Activated T-helper 1 cell treated with anti-CD3 and anti-CD28 coated beads, Interleukin-12 subunit alpha, Interleukin-12 subunit beta, Interleukin-2, Interleukin-4 antibody, amounts not matched to agents 30 ng/mL and 10 ng/mL and 1 ng/mL, durations not matched to agents 14 hours and 24 hours and 36 hours (primary cell): Measurements from ENCODE around the gene MOV10L1. TPM values are rescaled to one million over a fixed set of nuclear protein-coding genes. Genes with fewer than 3 reads are reported as not detected.

Experiments used
- DNase-seq: peaks from one replicate; pipeline ENCODE4 v3.0.0; 2021; ENCODE audit warnings: low spot score
- H3K27ac Mint-ChIP-seq: one replicate; pipeline ENCODE4 v1.8.0; 2021; ENCODE audit warnings: mild to moderate bottlenecking, mixed read lengths
- H3K27me3 Mint-ChIP-seq: one replicate; pipeline ENCODE4 v1.8.0; 2022; ENCODE audit warnings: mild to moderate bottlenecking, moderate library complexity, mixed read lengths; ENCODE audit not compliant: insufficient read depth
- H3K36me3 Mint-ChIP-seq: one replicate; pipeline ENCODE4 v1.8.0; 2021; ENCODE audit warnings: low read depth, mixed read lengths
- H3K4me1 Mint-ChIP-seq: one replicate; pipeline ENCODE4 v1.8.0; 2021; ENCODE audit warnings: low read depth, mixed read lengths
- H3K4me3 Mint-ChIP-seq: one replicate; pipeline ENCODE4 v1.8.0; 2021; ENCODE audit warnings: mild to moderate bottlenecking, moderate library complexity, mixed read lengths
- H3K9me3 Mint-ChIP-seq: one replicate; pipeline ENCODE4 v1.8.0; 2021; ENCODE audit warnings: mixed read lengths
- intact Hi-C: fragments of 100-400 bp; cut with micrococcal nuclease; formaldehyde crosslinking; loops from one replicate; pipeline ENCODE4 v1.15.1; 2024
- total RNA-seq: library from RNA; stranded (reverse); gene quantifications from 2 replicates; pipeline ENCODE4 v1.2.3, GENCODE V29; 2022

MOV10L1 gene
- total RNA-seq, 1 donor from 2014 or later: not detected

GRCh38 chr22:50112151-50113118, 22.6 kb downstream of the MOV10L1 start:
- no peaks in the 10 kb centered on the region for H3K36me3 Mint-ChIP-seq
- no peaks in the 10 kb centered on the region for H3K9me3 Mint-ChIP-seq
- peaks cover 8% of the 10 kb centered on the region for H3K27me3 Mint-ChIP-seq
- H3K4me1 Mint-ChIP-seq: peaks cover 13% of the 10 kb centered on the region
- no peak overlapping the region for H3K4me3 Mint-ChIP-seq
- intact Hi-C loops: loop anchor here (1.0 kb wide), 1 partner anchor 8 kb away; no protein-coding TSS in a partner anchor
- DNase-seq: no peak
- no peak overlapping the region for H3K27ac Mint-ChIP-seq

- Mint-ChIP-seq H3K36me3 (no peaks in the 10 kb centered on the region), H3K27ac (no peak overlapping the region), H3K9me3 (no peaks in the 10 kb centered on the region), H3K4me3 (no peak overlapping the region), H3K27me3 (peaks cover 13% of the 10 kb centered on the region), H3K4me1 (peaks cover 13% of the 10 kb centered on the region)
- intact Hi-C loops: no loop called here
- no peak for DNase-seq
Observed at GRCh38 chr22:50114221-50115021, 24.6 kb downstream of the MOV10L1 start.

GRCh38 chr22:50115693-50116092, 25.9 kb downstream of the MOV10L1 start:
- Mint-ChIP-seq H3K4me3 (no peak overlapping the region), H3K9me3 (no peaks in the 10 kb centered on the region), H3K27me3 (peaks cover 15% of the 10 kb centered on the region), H3K4me1 (peaks cover 13% of the 10 kb centered on the region), H3K27ac (no peak overlapping the region), H3K36me3 (no peaks in the 10 kb centered on the region)
- intact Hi-C loops: no loop called here
- DNase-seq: no peak

- H3K4me3 Mint-ChIP-seq: no peak overlapping the region
- H3K27ac Mint-ChIP-seq: no peak overlapping the region
- peaks cover 7% of the 10 kb centered on the region for H3K4me1 Mint-ChIP-seq
- H3K27me3 Mint-ChIP-seq: peaks cover 17% of the 10 kb centered on the region
- intact Hi-C loops: no loop called here
- DNase-seq: no peak
- H3K36me3 Mint-ChIP-seq: no peaks in the 10 kb centered on the region
- peaks cover 1% of the 10 kb centered on the region for H3K9me3 Mint-ChIP-seq
Observed at GRCh38 chr22:50117168-50117762, 27.5 kb downstream of the MOV10L1 start.

- H3K36me3 Mint-ChIP-seq: no peaks in the 10 kb centered on the region
- H3K4me1 Mint-ChIP-seq: no peaks in the 10 kb centered on the region
- H3K4me3 Mint-ChIP-seq: no peak overlapping the region
- intact Hi-C loops: no loop called here
- H3K27me3 Mint-ChIP-seq: peaks cover 17% of the 10 kb centered on the region
- no peak overlapping the region for H3K27ac Mint-ChIP-seq
- DNase-seq: no peak
- H3K9me3 Mint-ChIP-seq: peaks cover 4% of the 10 kb centered on the region
Observed at GRCh38 chr22:50118129-50118528, 28.3 kb downstream of the MOV10L1 start.

GRCh38 chr22:50118557-50119168, 28.9 kb downstream of the MOV10L1 start:
- intact Hi-C loops: no loop called here
- H3K36me3 Mint-ChIP-seq: no peaks in the 10 kb centered on the region

GRCh38 chr22:50119169-50119767, 29.5 kb downstream of the MOV10L1 start:
- H3K4me3 Mint-ChIP-seq: no peak overlapping the region
- intact Hi-C loops: no loop called here

More at GRCh38 chr22:50118557-50119168, 28.9 kb downstream of the MOV10L1 start:
- DNase-seq: no peak
- Mint-ChIP-seq H3K27ac (no peak overlapping the region), H3K4me1 (no peaks in the 10 kb centered on the region), H3K27me3 (peaks cover 17% of the 10 kb centered on the region), H3K4me3 (no peak overlapping the region), H3K9me3 (peaks cover 7% of the 10 kb centered on the region)

GRCh38 chr22:50119768-50120251, 30.0 kb downstream of the MOV10L1 start:
- Mint-ChIP-seq H3K27ac (no peak overlapping the region), H3K4me1 (no peaks in the 10 kb centered on the region), H3K36me3 (no peaks in the 10 kb centered on the region), H3K27me3 (peaks cover 14% of the 10 kb centered on the region), H3K4me3 (no peak overlapping the region), H3K9me3 (peaks cover 13% of the 10 kb centered on the region)
- DNase-seq: no peak
- intact Hi-C loops: no loop called here

More at GRCh38 chr22:50119169-50119767, 29.5 kb downstream of the MOV10L1 start:
- no peak overlapping the region for H3K27ac Mint-ChIP-seq
- H3K36me3 Mint-ChIP-seq: no peaks in the 10 kb centered on the region
- peaks cover 17% of the 10 kb centered on the region for H3K27me3 Mint-ChIP-seq
- peaks cover 13% of the 10 kb centered on the region for H3K9me3 Mint-ChIP-seq
- H3K4me1 Mint-ChIP-seq: no peaks in the 10 kb centered on the region
- no peak for DNase-seq

- H3K27me3 Mint-ChIP-seq: peaks cover 12% of the 10 kb centered on the region
- H3K9me3 Mint-ChIP-seq: peaks cover 13% of the 10 kb centered on the region
- H3K4me3 Mint-ChIP-seq: no peak overlapping the region
- H3K36me3 Mint-ChIP-seq: no peaks in the 10 kb centered on the region
- no peak for DNase-seq
- H3K4me1 Mint-ChIP-seq: no peaks in the 10 kb centered on the region
- intact Hi-C loops: no loop called here
- H3K27ac Mint-ChIP-seq: no peak overlapping the region
Observed at GRCh38 chr22:50121202-50121740, 31.5 kb downstream of the MOV10L1 start.

- no peak for DNase-seq
- Mint-ChIP-seq H3K9me3 (peaks cover 13% of the 10 kb centered on the region), H3K4me3 (no peak overlapping the region), H3K27me3 (peaks cover 20% of the 10 kb centered on the region), H3K4me1 (no peaks in the 10 kb centered on the region), H3K27ac (no peak overlapping the region), H3K36me3 (no peaks in the 10 kb centered on the region)
- intact Hi-C loops: no loop called here
Observed at GRCh38 chr22:50123119-50123518, 33.3 kb downstream of the MOV10L1 start.

GRCh38 chr22:50125029-50125428, 35.2 kb downstream of the MOV10L1 start:
- Mint-ChIP-seq H3K36me3 (no peaks in the 10 kb centered on the region), H3K4me3 (no peak overlapping the region), H3K27me3 (peaks cover 17% of the 10 kb centered on the region), H3K27ac (no peak overlapping the region), H3K9me3 (peaks cover 13% of the 10 kb centered on the region), H3K4me1 (no peaks in the 10 kb centered on the region)
- intact Hi-C loops: no loop called here
- no peak for DNase-seq
